Fibroblast of peridontal ligament (primary cell): ENCODE results near the gene CEP135.

Experiments used
- DNase-seq: peaks from one replicate; pipeline ENCODE4 v3.0.0-alpha.2; 2010; ENCODE audit errors: extremely low read depth

Gene CEP135

DNA sequence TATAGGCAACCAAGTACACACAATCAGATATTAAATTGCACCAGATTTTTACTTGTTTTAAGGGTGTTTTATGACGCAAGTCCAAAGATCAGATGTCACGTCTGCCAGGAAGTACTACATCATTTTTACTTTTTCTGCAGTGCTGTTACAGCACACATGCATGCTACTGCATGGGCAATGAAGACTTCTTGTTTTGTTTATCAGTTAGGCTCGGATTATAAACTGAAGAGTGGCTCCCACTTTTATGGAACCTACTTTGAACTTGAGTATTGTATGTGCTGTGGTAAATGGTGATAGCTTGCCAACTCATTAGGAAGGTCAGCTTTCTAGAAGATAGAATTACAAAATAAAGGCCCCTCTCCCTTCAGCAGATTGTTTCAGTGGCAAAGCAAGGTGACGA lies 131.6 kb downstream of the CEP135 start:
- no peak for DNase-seq

DNA sequence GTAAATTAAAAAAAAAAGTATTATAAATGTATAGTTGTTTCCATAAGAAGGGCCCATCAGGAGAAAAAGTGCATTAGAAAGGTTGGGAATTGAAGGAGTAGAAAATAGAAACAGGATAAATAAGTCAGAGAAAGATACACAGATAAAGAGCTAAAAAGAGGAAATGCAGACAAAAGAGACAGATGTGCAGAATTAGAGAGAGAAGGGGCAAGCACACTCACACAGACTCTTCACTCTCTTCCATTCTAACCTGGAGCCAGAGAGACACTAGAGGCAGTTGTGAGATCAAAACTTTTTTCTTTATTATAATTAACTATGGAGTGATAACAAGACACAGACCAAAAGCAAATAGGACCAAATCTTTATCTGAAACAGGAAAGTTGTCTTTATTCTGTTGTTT lies 134.1 kb downstream of the CEP135 start:
- no peak for DNase-seq
